Activated CD4-positive, alpha-beta T cell treated with anti-CD3 and anti-CD28 coated beads for 24 hours (primary cell): ENCODE results near the gene ACP1.
A peak's percentile ranks its signal among the peaks of the same experiment; 100 is the strongest.

ENCODE experiments used
- DNase-seq, 2 donors: peaks; one replicate each; pipeline ENCODE4 v3.0.0-alpha.2; 2020; ENCODE audit warnings: low read depth in 2 of 2

ACP1 gene

GRCh38 chr2:280650-281110 is 15.9 kb downstream of the ACP1 start:
- DNase-seq: no peak

DNA sequence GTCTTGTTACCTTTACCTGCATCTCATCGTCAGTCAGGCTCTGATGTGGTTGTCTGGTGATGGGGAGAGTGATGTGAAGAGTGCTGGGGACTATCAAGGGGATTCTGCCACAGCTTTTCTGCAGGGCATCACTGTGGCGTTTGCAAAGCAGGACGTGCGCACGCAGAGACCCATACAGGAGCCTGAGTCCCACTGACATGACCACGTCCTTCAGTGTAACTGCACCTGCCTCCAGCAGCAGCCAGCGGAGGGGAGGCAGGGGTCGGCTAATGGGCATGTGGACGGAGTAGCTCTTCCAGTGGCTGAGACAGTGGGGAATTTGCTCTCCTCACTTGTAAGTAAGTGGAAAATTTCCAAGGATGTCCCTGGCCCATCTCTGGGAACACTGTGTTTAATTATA is 16.6 kb downstream of the ACP1 start:
- no peak for DNase-seq

DNA sequence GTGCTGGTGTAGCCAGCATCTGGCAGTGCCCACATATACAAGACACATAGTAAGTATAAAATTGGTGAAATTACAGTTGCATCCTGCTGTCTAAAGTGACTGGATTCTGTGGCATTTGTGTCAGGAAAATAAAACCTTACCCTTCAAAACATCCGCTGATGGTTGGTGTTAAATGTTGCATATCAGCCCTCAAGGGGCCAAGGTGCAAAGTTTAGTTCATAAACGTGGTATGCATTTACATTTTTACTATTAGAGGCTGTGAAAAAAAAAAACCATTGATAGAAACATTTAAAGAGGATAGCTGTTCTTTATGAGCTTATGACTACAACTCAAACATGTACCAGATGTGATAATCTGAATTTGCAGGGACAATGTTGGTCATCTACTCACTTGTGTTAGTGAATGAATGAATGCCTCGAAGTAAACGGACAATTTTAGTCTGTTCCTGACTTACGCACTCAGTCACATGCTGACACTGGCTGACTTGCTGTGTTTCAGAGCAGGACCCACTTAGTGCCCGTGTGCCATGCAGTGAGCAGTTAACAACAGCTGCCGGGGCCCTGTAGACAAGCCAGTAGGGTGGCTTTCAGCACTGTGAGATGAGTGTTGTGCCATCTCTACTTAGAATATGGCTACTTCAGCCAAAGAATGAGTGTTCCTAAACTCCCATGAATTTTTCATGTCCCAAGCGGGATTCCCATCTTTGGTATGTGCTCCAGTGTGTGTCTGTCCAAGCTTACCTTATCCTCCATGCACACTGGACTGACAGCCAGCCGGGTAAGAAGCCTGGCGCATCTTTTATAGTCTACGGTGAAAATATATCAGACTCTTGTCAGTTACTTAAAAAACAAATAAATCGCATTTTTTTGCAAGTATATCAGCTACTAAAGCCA is 17.9 kb downstream of the ACP1 start:
- no peak for DNase-seq

DNA sequence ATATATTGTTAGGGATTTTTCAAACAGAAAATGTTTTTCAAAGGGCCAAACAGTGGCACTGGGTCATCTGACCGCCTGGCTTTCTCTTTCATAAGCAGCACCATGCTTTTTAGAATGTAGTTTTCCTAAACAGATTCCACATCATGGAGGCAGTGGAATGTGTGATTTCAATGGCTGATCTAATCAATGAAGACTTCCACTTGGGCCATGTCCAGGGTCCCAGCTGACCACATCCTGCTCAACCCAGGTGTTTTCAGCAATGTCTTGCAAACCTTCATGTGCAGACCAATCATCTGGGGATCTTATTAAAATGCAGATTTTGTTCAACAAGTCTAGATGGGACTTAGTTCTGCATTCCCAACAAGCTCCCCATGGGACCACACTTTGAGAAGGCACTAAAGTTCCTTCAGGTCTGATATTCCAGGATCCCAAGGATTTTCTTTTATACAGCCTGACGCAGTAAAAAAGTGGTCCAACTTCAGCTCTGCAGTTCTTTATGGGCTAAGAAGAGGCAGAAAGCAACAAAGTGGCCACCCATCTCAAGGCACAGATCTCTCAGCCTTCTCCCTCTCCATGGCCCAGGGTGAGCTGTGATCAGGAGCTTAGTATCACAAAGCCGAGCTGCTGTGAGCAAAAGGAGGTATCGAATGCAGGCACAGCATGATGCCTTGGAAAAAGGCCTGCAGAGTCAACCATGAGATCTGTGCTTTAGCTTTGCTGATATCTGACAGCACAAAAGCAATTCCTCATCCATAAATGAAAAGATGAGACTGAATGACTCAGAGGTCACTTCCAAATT is 19.4 kb downstream of the ACP1 start:
- no peak for DNase-seq

- no peak for DNase-seq
These were observed 20.2 kb downstream of the ACP1 start for GRCh38 chr2:284896-285492.

DNA sequence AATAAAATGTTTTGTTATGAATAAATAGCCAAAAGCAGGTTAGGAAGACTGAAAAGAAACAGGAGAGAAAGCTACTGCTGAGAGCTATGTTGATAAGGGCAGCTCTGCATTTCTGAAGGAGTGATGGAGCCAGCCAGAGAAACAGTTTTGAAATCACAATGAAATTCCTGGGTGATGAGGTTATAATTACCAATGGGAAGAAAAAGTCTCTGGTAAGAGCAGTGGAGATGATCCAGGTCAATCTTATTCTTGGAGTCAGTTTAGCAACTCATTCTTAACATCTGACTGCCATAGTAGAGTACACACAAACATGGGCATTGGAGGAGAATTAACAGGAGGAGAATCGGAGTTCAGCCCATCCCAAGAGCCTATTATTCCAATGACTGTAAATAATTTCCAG is 20.8 kb downstream of the ACP1 start:
- DNase-seq: no peak

DNA sequence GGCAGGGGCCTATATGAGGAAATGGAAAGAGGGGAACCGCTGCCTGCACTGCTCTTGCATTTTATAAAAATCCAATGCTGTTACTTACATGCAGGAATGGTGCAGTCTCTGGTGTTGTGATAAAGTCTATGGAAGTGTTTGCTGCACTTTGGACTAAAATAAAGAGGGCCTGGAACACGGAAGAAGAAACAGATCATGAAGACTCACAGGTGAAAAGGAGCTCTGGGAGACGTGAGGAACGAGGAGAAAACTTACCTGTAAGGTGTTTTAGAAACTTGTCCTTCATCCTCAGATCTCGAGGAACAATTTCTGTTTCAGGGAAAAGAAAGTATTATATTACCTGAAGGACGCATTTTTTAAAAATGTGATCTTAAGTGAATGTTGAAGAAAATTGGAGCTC is 21.3 kb downstream of the ACP1 start:
- DNase-seq: no peak

- no peak for DNase-seq
These were observed 22.1 kb downstream of the ACP1 start for GRCh38 chr2:286774-287392.

GRCh38 chr2:287471-287885 is 22.7 kb downstream of the ACP1 start:
- no peak for DNase-seq

GRCh38 chr2:287911-288757 is 23.4 kb downstream of the ACP1 start, which contains the start of gene ALKAL2:
TSS of gene ALKAL2 (minus strand) at chr2:288091. CDS start at chr2:287835, 256 bp downstream.
- no peak for DNase-seq

DNA sequence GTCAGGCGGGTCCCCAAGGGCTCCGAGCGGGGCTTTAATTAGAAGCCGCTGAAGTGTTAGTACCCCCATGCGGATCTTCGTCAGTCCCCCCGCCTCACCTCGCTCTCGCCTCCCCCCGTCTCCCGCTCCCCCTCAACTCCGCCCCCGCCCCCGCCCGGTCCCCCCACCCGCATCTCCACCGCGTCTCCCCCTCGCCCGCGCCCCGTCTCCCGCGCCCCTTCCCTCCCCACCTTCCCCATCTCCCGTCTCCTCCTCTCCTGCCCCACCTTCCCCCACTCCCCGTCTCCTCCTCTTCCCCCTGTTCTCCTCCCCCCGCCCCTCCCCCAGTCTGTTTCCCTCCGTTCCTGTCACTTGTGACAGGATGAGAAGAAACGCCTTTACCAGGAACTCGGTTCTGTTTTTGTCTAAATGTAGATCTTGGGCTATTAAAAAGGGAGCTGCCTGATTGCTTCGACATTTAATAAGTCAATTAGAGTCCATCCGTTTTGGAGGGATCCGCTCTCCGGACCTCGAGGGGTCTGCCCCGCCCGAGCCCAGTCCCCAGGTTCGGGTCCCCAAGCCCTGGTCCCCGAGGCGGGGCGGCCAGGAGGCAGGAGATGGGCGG is 24.1 kb downstream of the ACP1 start:
- DNase-seq: no peak

DNA sequence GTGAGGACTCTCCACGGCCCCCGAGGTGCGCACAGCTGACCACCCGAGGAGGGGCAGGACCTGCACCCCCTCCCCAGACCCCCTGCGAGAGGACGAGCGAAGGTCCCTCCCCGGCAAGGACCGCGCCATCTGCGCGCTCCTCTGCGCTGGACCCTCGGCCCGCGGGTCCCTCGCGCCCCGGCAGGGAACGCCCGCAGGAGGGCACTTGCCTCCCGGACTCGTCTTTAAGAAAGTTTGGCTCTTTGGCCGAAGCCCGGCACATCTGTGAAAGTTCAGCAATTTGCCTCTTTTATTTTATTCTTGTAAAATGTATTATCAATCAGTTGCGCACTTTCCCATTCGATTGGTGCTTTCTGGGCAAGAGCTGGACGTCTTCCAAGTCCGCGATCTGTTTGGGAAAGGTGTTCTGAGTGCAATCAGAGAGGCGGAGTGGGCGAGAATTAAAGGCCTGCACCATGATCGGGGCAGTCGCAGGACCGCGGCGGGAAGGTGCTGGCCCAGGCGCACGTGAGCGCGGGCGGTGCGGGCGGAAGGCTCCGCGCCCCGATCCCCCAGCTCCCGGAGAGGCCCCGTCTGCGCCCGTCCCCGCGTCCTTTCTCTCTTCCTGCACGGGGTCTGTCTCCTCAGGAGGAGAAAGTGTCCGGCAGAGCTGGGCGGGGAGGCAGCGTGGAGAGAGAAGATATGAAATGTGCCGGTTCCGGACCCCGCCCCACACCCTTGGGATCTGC is 24.8 kb downstream of the ACP1 start:
- DNase-seq: no peak

DNA sequence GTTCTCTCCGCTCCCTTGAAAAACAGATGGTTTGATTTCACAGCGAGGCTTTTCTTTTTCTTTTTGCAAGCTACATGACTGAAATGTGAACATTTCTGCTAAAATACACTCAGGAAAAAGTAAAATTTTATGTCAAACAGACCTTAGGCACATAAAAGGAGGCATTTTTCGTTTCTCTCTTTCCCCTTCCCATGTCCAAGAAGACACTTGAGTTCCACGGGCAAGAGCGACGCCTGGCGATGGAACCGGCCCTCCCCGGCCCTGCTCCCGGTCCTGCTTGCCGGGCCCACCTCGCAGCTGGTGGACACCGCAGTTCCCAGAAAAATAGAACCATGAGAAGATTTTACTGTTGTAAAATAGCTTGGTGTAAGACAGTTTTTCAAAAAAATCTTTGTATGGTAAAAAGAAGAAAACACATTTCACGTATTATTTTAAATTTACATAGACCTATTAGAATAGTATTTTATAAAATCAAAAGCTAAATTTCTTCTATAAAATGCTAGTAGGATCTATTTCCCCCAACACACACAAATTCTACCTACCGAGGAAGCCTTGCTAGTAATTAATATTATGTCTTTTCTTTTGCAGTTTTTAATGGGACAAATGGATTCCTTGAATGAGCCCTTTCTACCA is 25.5 kb downstream of the ACP1 start:
- DNase-seq: peak; percentile 18 to 22

- DNase-seq: no peak
These were observed 30.3 kb downstream of the ACP1 start for GRCh38 chr2:295090-295489.

DNA sequence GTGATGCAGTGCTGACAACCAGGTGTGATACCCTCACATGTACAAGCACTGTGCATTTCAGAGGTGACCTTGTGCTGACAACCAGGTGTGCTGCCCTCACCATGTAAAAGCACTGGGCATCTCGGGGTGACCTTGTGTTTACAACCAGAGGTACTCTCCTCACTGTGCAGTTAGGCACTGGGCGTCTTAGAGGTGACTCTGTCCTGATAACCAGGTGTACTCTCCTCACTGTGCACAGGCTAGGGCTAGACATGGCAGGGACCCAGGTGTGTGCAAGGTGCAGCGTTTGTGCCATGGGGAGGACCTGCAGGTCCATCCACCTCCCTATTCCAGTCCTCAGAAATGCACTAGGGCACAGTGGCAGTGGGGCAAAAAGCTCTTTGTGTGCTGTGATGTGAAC is 31.6 kb downstream of the ACP1 start:
- DNase-seq: no peak

GRCh38 chr2:305366-305765 is 40.6 kb downstream of the ACP1 start:
- DNase-seq: no peak

DNA sequence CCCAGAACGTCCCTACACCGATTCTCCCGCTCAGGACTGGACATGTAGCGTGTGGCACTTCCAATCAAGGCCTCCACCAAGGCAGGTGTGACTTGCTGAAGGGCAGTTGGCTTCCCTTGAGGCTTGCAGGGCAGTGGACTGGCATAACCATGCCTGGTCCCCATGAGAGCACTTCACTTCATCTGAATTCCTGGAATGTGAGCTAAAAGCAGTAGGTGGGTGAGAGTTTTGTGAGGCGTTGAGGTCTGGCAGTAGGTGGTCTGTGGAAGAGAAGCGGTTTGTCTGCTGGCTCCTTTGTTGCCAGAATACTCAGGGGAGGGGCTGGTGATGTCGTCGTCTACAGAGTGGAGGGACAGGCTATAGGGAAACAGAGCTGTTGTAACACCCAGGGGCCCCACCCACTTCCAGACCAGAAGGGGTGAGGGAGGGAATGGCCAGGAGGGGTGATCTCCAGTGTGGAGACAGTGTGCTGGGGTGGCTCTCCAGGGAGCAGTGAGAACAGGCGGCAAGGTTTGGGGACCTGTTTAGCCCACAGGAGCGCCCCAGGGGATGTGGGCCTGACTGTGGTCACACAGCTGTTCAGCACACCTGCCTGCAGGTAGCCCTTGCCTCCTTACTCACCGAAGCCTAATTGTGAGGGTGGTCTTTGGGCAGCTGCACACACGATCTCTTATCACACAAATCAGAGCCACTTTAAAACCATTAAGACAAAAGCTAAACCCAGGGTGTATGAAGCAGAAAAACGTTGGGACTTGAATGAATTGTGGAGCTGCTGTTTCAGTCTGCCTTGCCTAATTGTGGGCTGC is 44.6 kb downstream of the ACP1 start:
- DNase-seq: no peak

GRCh38 chr2:309954-310510 is 45.3 kb downstream of the ACP1 start:
- no peak for DNase-seq
